Adipocyte (in vitro differentiated cells): ENCODE data around the gene RPS6KA2.

Source experiments
- DNase-seq: peaks from one replicate; pipeline ENCODE4 v3.0.0-alpha.2; 2015; ENCODE audit warnings: low read depth
- H3K27me3 ChIP-seq: replicated peaks from 2 replicates; pipeline ENCODE4 v1.7.0; 2013; ENCODE audit warnings: mild to moderate bottlenecking, low read length, moderate library complexity; ENCODE audit not compliant: control insufficient read depth, insufficient read depth
- H3K36me3 ChIP-seq: 2 replicates; pipeline ENCODE4 v1.7.0; 2013; ENCODE audit warnings: low read length, mild to moderate bottlenecking, moderate library complexity; ENCODE audit not compliant: control insufficient read depth, insufficient read depth, severe bottlenecking
- H3K4me1 ChIP-seq: 2 replicates; pipeline ENCODE4 v1.7.0; 2013; ENCODE audit warnings: mild to moderate bottlenecking, low read length, moderate library complexity; ENCODE audit not compliant: control insufficient read depth, insufficient read depth
- H3K4me3 ChIP-seq: 2 replicates; pipeline ENCODE4 v1.7.0; 2013; ENCODE audit warnings: mild to moderate bottlenecking, low read length, moderate library complexity
- H3K9ac ChIP-seq: 2 replicates; pipeline ENCODE4 v1.7.0; 2013; ENCODE audit warnings: mild to moderate bottlenecking, low read length, moderate library complexity
- H3K9me3 ChIP-seq: 2 replicates; pipeline ENCODE4 v1.7.0; 2013; ENCODE audit warnings: mild to moderate bottlenecking, low read length, moderate library complexity; ENCODE audit not compliant: control insufficient read depth

RPS6KA2 gene

DNA sequence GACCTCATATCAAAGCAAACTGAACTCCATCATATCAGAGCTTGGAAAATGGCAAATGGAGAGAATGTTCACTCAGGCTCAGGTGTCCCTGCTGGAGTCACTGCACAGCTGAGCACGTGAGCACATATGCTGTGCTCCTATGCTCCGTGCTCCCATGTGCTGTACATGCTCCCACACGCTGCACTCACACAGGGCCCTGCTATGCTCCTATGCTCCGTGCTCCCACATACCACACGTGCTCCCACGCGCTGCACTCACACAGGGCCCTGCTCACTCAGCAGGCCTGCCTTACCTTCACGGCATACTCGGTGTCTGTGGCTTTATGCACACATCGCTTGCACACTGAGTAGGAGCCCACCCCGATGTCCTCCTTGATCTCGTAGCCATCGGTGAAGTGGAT lies 178.6 kb downstream of the RPS6KA2 start:
- no peak overlapping the region for H3K9ac ChIP-seq
- H3K4me3 ChIP-seq = no peak overlapping the region
- no peaks in the 10 kb centered on the region for H3K4me1 ChIP-seq
- DNase-seq = no peak
- H3K36me3 ChIP-seq = peaks cover 53% of the 10 kb centered on the region
- no peaks in the 10 kb centered on the region for H3K9me3 ChIP-seq
- no peaks in the 10 kb centered on the region for H3K27me3 ChIP-seq

DNA sequence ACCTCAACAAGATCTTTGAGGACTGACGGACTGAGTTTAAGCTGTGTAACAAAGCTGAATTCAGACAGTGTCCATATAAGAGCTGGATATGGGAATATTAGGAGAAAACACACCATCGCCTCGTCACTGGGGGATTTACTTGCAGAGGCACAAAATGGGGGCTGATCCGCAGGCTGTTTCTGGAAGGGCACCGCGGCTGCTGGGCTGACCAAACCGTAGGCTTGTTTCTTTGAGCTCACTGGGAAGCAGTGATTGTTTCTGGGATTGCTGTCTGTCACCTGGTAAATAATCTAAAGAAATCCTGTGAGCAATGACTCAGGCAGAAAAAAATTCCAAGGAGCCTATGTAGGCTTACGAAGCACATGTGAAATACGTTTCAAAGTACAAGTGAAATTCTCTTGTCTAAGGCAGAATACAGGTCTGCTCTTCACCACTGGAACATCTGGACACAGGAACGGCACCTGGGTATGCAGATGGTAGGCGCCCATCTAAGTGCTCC lies 180.4 kb downstream of the RPS6KA2 start:
- H3K9me3 ChIP-seq = no peaks in the 10 kb centered on the region
- no peak overlapping the region for H3K9ac ChIP-seq
- H3K4me3 ChIP-seq = no peak overlapping the region
- DNase-seq = no peak
- no peaks in the 10 kb centered on the region for H3K27me3 ChIP-seq
- H3K4me1 ChIP-seq = no peaks in the 10 kb centered on the region
- peaks cover 57% of the 10 kb centered on the region for H3K36me3 ChIP-seq

DNA sequence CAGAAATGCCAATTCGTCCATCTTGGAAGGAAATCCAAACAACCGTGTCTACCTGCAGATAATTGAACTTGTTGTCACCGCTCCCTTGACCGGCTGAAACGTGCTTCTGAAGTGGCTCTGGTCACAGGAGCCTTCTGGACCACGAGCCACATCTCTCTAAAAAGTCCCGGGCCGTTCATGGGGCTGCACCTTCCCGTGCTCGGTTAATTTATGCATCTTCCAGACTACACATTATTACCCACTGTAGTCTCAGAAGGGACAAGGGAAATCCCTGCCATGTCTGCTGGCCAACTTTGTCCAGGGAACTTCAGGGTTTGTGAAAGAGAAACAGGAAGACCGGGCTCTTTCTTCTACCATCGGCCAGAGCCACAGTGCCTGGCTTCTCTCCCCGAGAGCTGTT lies 180.9 kb downstream of the RPS6KA2 start:
- Histone ChIP-seq H3K27me3 (no peaks in the 10 kb centered on the region), H3K4me3 (no peak overlapping the region), H3K4me1 (no peaks in the 10 kb centered on the region), H3K36me3 (peaks cover 57% of the 10 kb centered on the region), H3K9ac (no peak overlapping the region), H3K9me3 (no peaks in the 10 kb centered on the region)
- no peak for DNase-seq

DNA sequence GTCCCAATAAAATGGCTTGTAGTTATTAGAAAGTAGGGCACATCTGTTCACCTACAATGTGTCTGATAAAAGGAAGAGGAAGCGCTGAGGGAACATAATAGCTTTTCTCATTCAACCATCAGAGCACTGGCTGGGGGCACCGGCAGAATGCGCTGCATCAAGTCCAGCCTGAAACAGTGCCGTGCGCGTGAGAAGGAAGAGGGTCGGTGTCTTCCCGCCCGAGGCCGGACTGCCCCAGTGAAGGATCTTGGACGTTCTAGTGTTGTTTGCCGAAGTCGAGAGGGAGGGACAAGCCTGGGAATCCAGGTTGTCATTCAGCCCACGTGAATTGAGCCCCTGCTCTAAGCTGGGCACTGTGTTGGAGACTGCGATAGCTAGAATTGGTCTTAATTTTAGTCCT lies 182.6 kb downstream of the RPS6KA2 start:
- no peak overlapping the region for H3K4me3 ChIP-seq
- no peaks in the 10 kb centered on the region for H3K27me3 ChIP-seq
- no peaks in the 10 kb centered on the region for H3K9me3 ChIP-seq
- no peak for DNase-seq
- no peaks in the 10 kb centered on the region for H3K4me1 ChIP-seq
- peaks cover 59% of the 10 kb centered on the region for H3K36me3 ChIP-seq
- H3K9ac ChIP-seq = no peak overlapping the region

DNA sequence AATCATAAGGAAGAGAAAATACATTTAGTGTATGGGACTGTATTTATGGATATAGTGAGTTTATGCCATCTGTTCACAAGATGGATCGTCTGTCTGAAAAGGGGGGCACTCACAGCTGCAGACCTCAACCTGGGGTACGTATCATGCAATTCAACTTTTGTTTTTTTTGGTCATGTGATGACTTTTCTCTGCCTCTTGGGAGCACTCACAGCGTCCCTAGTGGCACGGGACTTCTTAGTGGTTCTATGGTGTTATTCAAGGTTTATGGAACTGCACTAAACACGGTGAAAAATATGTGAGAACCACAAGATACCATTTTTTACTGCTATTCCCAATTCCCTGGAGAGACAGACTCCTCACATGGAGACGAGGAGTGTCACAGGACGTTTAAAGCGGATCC lies 183.9 kb downstream of the RPS6KA2 start:
- Histone ChIP-seq H3K4me3 (no peak overlapping the region), H3K9me3 (no peaks in the 10 kb centered on the region), H3K36me3 (peaks cover 50% of the 10 kb centered on the region), H3K9ac (no peak overlapping the region), H3K27me3 (no peaks in the 10 kb centered on the region), H3K4me1 (no peaks in the 10 kb centered on the region)
- no peak for DNase-seq

DNA sequence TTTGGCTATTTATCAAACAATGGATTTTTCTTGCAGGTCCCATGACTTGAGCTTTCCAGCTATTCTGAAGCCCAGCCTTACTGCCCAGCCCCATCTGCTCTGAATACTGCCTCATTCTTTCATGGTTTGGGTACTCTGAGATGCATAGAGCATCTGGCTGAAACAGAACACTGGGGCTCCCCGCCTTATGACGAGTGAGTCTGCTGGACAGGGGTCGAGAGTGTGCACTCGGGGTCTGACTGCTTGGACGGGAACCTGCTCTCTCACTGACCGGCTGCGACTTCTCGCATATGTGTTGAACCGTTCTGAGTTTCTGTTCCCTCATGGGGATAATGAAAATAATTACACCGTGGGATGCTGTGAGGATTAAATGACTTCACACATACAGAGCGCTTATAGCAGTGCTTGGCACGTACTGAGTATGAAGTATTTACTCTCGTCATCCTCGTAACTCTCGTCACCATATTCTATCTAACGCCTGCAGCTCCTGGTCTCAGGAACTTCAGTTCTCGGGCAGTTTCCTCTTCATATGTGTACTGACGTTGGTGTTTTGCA lies 184.8 kb downstream of the RPS6KA2 start:
- Histone ChIP-seq H3K4me1 (no peaks in the 10 kb centered on the region), H3K27me3 (no peaks in the 10 kb centered on the region), H3K9me3 (no peaks in the 10 kb centered on the region), H3K36me3 (peaks cover 50% of the 10 kb centered on the region), H3K4me3 (no peak overlapping the region), H3K9ac (no peak overlapping the region)
- no peak for DNase-seq

DNA sequence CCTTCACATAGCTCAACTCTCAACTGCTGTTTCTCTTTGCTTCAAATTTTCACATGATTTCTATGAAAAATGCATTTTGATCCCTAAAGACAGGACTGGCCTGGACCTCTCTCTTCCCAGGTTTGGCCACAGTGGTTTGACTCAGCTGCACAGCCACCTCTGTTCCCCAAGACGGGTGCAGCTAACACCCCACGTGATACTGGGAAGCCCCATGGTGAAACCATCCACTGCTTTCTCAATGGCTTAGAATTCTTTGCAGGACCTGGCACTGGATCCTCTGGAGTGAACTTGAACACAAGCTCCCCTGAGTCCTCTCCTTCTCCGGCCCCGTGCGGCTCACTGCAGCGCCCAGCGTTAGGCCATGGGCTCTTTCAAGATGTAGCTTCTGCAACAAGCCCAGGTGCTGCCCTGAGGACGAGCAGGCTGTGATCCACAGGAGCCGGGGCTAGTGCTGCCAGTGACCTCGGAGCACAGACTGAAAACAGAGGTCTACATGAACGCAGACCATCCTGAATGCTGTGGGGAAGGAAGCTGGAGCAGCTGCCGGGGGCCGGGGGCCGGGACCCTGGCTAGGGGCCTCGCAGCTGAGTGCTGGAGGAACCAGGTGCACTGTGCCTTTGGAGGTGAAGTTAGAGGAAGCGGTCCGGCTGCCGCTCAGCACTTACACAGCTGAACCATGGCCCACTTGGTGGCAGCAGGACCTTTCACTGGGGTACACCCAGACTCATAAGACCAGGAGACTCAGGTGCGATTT lies 185.5 kb downstream of the RPS6KA2 start:
- Histone ChIP-seq H3K4me1 (no peaks in the 10 kb centered on the region), H3K27me3 (no peaks in the 10 kb centered on the region), H3K9ac (no peak overlapping the region), H3K36me3 (peaks cover 44% of the 10 kb centered on the region), H3K4me3 (no peak overlapping the region), H3K9me3 (no peaks in the 10 kb centered on the region)
- DNase-seq = no peak

DNA sequence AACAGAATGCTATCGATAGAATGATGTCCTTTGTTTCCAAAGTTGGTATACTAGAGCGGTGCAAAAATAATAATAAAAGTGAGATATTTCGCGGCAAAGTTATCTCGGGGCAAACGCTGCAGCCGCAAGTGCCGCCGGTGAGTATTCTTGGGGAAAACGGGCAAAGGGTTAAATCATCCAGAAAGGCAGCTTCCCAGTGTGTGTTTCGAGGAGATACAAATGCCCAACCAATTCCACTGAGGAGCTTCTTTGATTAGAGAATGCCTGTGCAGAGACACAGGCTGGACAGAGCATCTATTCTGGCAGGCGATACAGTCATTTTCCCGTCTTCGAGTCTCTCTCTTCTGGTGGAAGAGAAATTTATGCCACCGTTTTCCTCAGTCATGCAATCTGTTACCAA lies 186.3 kb downstream of the RPS6KA2 start:
- H3K9ac ChIP-seq = no peak overlapping the region
- no peaks in the 10 kb centered on the region for H3K27me3 ChIP-seq
- H3K36me3 ChIP-seq = peaks cover 37% of the 10 kb centered on the region

DNA sequence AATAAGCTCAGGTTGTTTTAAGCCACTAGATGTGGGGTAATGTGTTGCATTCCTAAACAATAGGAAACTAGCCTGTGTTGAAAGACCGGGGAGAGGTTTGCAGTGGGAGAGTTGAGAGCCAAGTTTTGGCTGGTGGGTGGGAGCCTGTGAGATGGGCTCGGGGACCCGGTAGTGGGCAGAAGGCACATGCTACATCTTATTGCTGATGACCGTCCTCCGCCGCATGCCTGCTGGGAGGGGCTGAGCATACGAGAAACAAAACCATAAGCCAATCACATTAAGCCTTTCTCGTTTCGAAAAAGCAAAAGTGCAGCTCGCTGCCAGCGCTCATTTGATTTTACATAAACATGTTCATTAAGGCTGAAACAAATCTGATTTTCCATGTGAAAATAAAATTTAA lies 186.9 kb downstream of the RPS6KA2 start:
- Histone ChIP-seq H3K27me3 (no peaks in the 10 kb centered on the region), H3K4me3 (no peak overlapping the region), H3K9ac (no peak overlapping the region), H3K9me3 (no peaks in the 10 kb centered on the region), H3K4me1 (no peaks in the 10 kb centered on the region), H3K36me3 (peaks cover 31% of the 10 kb centered on the region)
- DNase-seq = no peak

More for the DNA sequence above, 186.3 kb downstream of the RPS6KA2 start:
- Histone ChIP-seq H3K4me1 (no peaks in the 10 kb centered on the region), H3K4me3 (no peak overlapping the region), H3K9me3 (no peaks in the 10 kb centered on the region)
- DNase-seq = no peak

DNA sequence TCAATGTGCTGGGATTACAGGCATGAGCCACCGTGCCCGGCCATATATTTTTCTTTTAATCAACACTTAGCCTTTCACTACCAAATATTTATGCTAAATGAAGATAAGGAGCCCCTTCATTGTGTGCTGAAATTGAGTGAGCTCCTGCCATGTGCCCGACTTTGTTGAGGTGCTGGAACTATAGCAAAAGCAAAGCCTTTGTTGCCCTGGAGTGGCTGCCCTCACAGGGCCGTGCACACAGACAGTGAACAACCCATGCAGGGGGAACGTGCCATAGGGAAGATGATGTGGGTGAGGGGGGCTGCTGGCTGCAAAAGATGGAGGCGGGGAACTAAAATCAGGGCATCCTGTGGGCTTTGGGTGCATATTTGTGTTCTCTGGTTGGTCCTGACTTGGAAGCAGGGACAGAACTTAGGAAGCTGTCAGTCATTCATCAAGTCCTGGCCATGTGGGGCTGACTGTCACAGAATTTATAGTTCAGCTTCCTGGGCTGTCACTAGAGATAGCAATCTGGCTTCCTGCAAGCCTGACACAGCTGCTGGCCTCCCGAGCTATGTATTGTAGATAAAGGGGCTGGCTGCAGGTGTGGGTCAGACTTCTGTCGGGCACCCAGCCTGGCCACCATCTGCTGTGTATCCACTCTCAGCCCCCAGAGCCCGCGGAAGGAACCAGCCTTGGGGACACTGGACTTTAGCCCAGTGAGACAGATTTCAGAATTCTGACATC lies 187.5 kb downstream of the RPS6KA2 start:
- no peak for DNase-seq
- H3K27me3 ChIP-seq = no peaks in the 10 kb centered on the region
- H3K4me3 ChIP-seq = no peak overlapping the region
- H3K9ac ChIP-seq = no peak overlapping the region
- H3K36me3 ChIP-seq = peaks cover 26% of the 10 kb centered on the region
- no peaks in the 10 kb centered on the region for H3K9me3 ChIP-seq
- no peaks in the 10 kb centered on the region for H3K4me1 ChIP-seq

DNA sequence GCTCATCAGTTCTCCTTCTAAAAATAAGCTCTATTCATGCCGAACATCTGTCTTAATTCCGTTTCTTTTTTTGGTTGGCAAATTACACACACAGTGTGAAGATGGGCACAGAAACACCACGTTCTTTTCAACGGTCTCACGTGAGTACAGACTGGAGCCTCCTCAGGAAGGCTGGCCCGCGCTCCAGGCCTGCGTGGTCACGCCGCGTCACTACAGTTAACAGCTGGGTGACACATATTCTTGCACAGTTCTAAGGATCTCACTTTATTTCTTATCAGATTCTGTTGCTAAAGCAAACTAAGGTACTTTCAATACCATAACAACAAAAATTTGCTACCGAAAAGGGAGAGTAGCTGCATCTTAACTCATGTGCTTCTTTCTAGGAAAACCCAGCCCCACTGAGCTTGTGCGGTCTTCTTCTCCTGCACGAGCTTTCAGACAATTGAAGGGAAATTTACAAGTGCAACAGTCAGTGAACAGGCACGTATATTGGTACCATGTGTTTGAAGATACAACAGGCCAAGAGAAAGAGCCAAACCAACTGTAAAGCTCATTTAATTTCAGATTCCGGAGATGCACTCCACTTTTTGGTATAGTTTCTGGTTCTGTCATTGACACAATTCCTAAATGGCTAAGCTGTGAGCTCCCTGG lies 188.7 kb downstream of the RPS6KA2 start:
- no peak for DNase-seq
- Histone ChIP-seq H3K4me1 (no peaks in the 10 kb centered on the region), H3K9ac (no peak overlapping the region), H3K27me3 (no peaks in the 10 kb centered on the region), H3K36me3 (peaks cover 20% of the 10 kb centered on the region), H3K9me3 (no peaks in the 10 kb centered on the region), H3K4me3 (no peak overlapping the region)
